Right lobe of liver (tissue), 5 donors: ENCODE data around the gene ACACA. TPM values are rescaled to one million over a fixed set of nuclear protein-coding genes. Genes with fewer than 3 reads are reported as not detected.

ENCODE experiments used
- total RNA-seq, 6 experiments: library from RNA; depleted of rRNA in 2 of 6; stranded (reverse); fragments of >200 nt in 2 of 6; fragmentation: NEBNext Ultra II Directional in 3 of 6; extraction: Animal tissue kit (Norgen Biotek cat#: 25700) in 3 of 6; gene quantifications; one replicate each; pipeline versions ENCODE4 v1.1.0 to v1.2.4, GENCODE V29; 2016 to 2023
- donor health status: DM: no; HTN: no; CAD: no.
- donor health status: DM: no; HTN: no; CAD: no.
- donor health status: DM: no; HTN: yes; CAD: no.
- donor health status: DM: no; HTN: yes; CAD: no.

Gene ACACA
- total RNA-seq, 6 experiments from 2014 or later = 14.6 to 56.4 (median 27.1) TPM

Other genes with a start within 250 kb of the ACACA start
- gene C17orf78, start 30.9 kb downstream of the ACACA start, total RNA-seq = not detected
- 1 to 10 TPM; 5.2 to 9.6 (median 7.4) TPM for gene TADA2A, start 50 bp upstream of the ACACA start, total RNA-seq
- 10 to 100 TPM; 10.6 to 21.2 (median 13.2) TPM for gene DUSP14, start 83.1 kb upstream of the ACACA start, total RNA-seq
- 10 to 100 TPM in 5 of 6 experiments, 1 to 10 TPM in 1; 9.0 to 16.2 (median 15.0) TPM for gene SYNRG, start 202.6 kb upstream of the ACACA start, total RNA-seq
- 10 to 100 TPM; 11.8 to 14.4 (median 13.1) TPM for gene DDX52, start 236.6 kb upstream of the ACACA start, total RNA-seq